ENCODE data around the gene ATP13A1.

Gene ATP13A1

DNA sequence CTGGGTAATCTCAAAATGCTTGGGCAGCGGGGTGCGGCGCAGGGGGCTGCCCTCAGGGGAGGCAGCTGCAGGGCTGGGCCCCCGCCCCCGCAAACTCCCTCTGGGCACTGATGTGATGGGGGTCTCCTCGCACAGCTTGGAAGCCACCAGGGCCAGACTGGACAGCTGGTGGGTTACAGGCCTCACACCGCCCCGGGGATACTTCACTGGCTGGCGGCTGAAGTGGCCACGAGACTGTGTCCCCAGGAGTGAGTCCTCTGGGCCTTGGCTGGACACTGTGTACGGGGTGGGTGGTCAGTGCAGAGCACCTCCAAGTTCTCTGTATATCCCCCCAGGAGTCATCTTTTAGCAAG, 33.4 kb downstream of the ATP13A1 start:
- WGBS = 93% methylated on average over 11 of the region's 11 CpGs
- peaks cover 34% of the 10 kb centered on the region for H3K36me3 ChIP-seq (ENCODE audit: insufficient read depth, low read length)
- no peak overlapping the region for H3K9ac ChIP-seq (ENCODE audit: low read depth, low read length)

GRCh38 chr19:19628501-19629134, 34.9 kb downstream of the ATP13A1 start:
- peak overlapping the region; percentile 89 for H3K27ac ChIP-seq (ENCODE audit: low read depth, low read length)
- peak overlapping the region; percentile 68 for H3K4me3 ChIP-seq (ENCODE audit: low read length)
- H3K4me1 ChIP-seq (ENCODE audit: insufficient read depth, low read length) = peaks cover 3% of the 10 kb centered on the region; the same call in 1 of the 2 replicates
- H3K36me3 ChIP-seq (ENCODE audit: insufficient read depth, low read length) = peaks cover 35% of the 10 kb centered on the region
- H3K9me3 ChIP-seq (ENCODE audit: insufficient read depth, low read depth, low read length) = no peaks in the 10 kb centered on the region
- WGBS = 6% methylated on average over 51 of the region's 51 CpGs
- no peaks in the 10 kb centered on the region for H3K27me3 ChIP-seq (ENCODE audit: insufficient read depth, low read length)
- peak overlapping the region; percentile 81 for H3K9ac ChIP-seq (ENCODE audit: low read depth, low read length)

More for the DNA sequence above, 33.4 kb downstream of the ATP13A1 start:
- no peak overlapping the region for H3K27ac ChIP-seq (ENCODE audit: low read depth, low read length)
- no peaks in the 10 kb centered on the region for H3K9me3 ChIP-seq (ENCODE audit: insufficient read depth, low read depth, low read length)
- no peaks in the 10 kb centered on the region for H3K27me3 ChIP-seq (ENCODE audit: insufficient read depth, low read length)
- H3K4me3 ChIP-seq (ENCODE audit: low read length) = no peak overlapping the region
- peaks cover 3% of the 10 kb centered on the region; the same call in 1 of the 2 replicates for H3K4me1 ChIP-seq (ENCODE audit: insufficient read depth, low read length)

GRCh38 chr19:19627621-19628500, 35.6 kb downstream of the ATP13A1 start, which contains the start of gene LPAR2:
Gene LPAR2 (minus strand): TSS chr19:19628220. CDS start chr19:19627275, 945 bp downstream.
- no peaks in the 10 kb centered on the region for H3K27me3 ChIP-seq (ENCODE audit: insufficient read depth, low read length)
- H3K36me3 ChIP-seq (ENCODE audit: insufficient read depth, low read length) = peaks cover 36% of the 10 kb centered on the region
- peaks cover 3% of the 10 kb centered on the region; the same call in 1 of the 2 replicates for H3K4me1 ChIP-seq (ENCODE audit: insufficient read depth, low read length)
- H3K9me3 ChIP-seq (ENCODE audit: insufficient read depth, low read depth, low read length) = no peaks in the 10 kb centered on the region
- H3K27ac ChIP-seq (ENCODE audit: low read depth, low read length) = peak within 1 kb of the TSS; percentile 89
- WGBS = 1% methylated on average over 85 of the region's 87 CpGs
- peak within 1 kb of the TSS; percentile 68 for H3K4me3 ChIP-seq (ENCODE audit: low read length)
- H3K9ac ChIP-seq (ENCODE audit: low read depth, low read length) = peak within 1 kb of the TSS; percentile 81

DNA sequence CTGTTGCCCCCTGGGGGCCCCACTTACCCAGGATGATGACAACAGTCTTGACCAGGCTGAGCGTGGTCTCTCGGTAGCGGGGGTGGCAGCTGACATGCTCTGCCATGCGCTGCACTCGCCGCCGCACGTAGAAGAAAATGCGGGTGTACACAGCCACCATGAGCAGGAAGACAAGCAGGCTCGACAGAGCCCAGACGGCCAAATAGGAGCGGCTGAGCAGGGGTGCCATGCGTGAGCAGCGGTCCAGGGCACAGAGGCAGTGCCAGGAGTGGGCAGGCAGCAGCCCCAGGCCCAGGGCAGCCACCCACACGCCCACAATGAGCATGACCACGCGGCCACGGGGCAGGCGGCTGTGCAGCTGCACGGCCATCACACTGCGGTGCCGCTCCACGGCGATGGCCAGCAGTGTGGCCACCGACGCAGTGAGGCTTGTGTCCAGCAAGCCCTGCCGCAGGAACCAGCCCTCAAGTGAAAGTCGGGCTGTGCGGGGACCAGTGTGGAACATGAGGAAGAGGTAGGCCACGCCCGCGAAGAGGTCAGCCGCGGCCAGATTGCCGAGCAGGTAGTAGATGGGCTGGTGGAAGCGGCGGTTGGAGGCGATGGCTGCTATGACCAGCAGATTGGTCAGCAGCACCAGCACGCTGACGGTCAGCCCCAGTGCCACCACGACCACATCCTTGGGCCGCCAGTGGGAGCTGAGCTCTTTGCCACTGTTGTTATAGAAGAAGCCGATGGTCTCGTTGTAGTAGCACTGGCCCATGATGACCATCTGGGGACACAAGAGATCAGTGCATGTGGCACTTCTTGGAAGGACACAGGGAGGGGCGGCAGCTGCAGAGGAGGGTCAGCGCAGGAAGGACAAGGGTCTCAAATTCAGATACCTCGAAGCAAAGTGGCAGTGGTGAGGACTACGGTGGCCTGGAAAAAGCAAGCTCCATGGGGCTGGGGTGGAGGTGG, 36.7 kb downstream of the ATP13A1 start:
- H3K36me3 ChIP-seq (ENCODE audit: insufficient read depth, low read length) = peaks cover 38% of the 10 kb centered on the region
- peak overlapping the region; percentile 81 for H3K9ac ChIP-seq (ENCODE audit: low read depth, low read length)
- no peaks in the 10 kb centered on the region for H3K9me3 ChIP-seq (ENCODE audit: insufficient read depth, low read depth, low read length)
- 93% methylated on average over 48 of the region's 48 CpGs for WGBS
- peak overlapping the region; percentile 68 for H3K4me3 ChIP-seq (ENCODE audit: low read length)
- H3K27me3 ChIP-seq (ENCODE audit: insufficient read depth, low read length) = no peaks in the 10 kb centered on the region
- H3K27ac ChIP-seq (ENCODE audit: low read depth, low read length) = no peak overlapping the region
- H3K4me1 ChIP-seq (ENCODE audit: insufficient read depth, low read length) = peaks cover 3% of the 10 kb centered on the region; the same call in 1 of the 2 replicates

DNA sequence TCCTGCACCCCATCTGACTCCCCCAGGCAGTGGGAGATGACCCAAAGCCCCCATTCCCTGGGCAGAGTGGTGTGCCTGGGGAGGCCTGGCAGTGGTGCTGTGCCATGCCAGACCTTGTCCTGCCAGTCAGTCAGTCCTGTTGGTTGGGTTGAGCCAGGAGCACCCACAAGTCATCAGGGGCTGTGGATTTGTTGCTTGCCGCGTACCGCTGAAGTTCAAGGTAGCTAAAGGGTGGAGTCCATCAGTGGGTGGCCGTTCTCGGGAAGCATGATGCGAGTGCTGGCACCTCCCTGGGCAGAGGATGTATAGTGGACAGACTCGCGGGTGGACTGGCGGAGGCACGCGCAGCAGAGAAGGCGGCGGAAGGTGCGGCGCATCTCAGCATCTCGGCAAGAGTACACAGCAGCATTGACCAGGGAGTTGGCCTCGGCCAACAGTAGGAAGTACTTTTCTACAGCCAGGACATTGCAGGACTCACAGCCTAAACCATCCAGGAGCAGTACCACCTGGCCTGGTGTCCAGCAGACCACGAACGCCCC, 39.4 kb downstream of the ATP13A1 start:
- no peak overlapping the region for H3K9ac ChIP-seq (ENCODE audit: low read depth, low read length)

GRCh38 chr19:19623383-19623782, 40.1 kb downstream of the ATP13A1 start:
- no peaks in the 10 kb centered on the region for H3K9me3 ChIP-seq (ENCODE audit: insufficient read depth, low read depth, low read length)
- H3K36me3 ChIP-seq (ENCODE audit: insufficient read depth, low read length) = peaks cover 41% of the 10 kb centered on the region
- no peak overlapping the region for H3K27ac ChIP-seq (ENCODE audit: low read depth, low read length)
- no peaks in the 10 kb centered on the region for H3K27me3 ChIP-seq (ENCODE audit: insufficient read depth, low read length)
- WGBS = 93% methylated on average over 5 of the region's 5 CpGs
- peaks cover 3% of the 10 kb centered on the region; the same call in 1 of the 2 replicates for H3K4me1 ChIP-seq (ENCODE audit: insufficient read depth, low read length)
- H3K9ac ChIP-seq (ENCODE audit: low read depth, low read length) = no peak overlapping the region
- H3K4me3 ChIP-seq (ENCODE audit: low read length) = no peak overlapping the region

More for the DNA sequence above, 39.4 kb downstream of the ATP13A1 start:
- Histone ChIP-seq H3K27me3 (ENCODE audit: insufficient read depth, low read length) (no peaks in the 10 kb centered on the region), H3K36me3 (ENCODE audit: insufficient read depth, low read length) (peaks cover 41% of the 10 kb centered on the region), H3K4me1 (ENCODE audit: insufficient read depth, low read length) (peaks cover 3% of the 10 kb centered on the region; the same call in 1 of the 2 replicates), H3K4me3 (ENCODE audit: low read length) (no peak overlapping the region), H3K27ac (ENCODE audit: low read depth, low read length) (no peak overlapping the region), H3K9me3 (ENCODE audit: insufficient read depth, low read depth, low read length) (no peaks in the 10 kb centered on the region)
- WGBS = 97% methylated on average over 19 of the region's 19 CpGs

DNA sequence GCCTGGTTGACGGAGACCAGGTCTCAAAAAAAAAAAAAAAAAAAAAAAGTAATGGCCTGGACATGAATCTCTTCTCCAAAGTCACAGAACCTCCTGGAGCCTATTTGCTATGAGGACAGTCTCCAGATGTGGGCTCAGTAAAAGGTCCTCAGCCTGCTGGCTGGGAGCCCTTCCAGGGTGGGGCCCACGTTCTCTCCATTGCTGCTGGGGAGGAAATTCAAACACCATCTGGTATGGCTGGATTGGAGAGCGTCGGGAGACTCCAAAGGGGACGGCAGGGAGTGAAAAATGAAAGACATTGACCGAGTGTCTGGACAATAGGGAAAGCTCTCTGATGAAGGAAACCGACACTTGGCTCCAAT, 43.6 kb downstream of the ATP13A1 start:
- 84% methylated on average over 7 of the region's 7 CpGs for WGBS
- Histone ChIP-seq H3K4me1 (ENCODE audit: insufficient read depth, low read length) (no peaks in the 10 kb centered on the region), H3K36me3 (ENCODE audit: insufficient read depth, low read length) (peaks cover 28% of the 10 kb centered on the region), H3K27ac (ENCODE audit: low read depth, low read length) (no peak overlapping the region), H3K9me3 (ENCODE audit: insufficient read depth, low read depth, low read length) (no peaks in the 10 kb centered on the region), H3K4me3 (ENCODE audit: low read length) (no peak overlapping the region), H3K27me3 (ENCODE audit: insufficient read depth, low read length) (peaks cover 9% of the 10 kb centered on the region), H3K9ac (ENCODE audit: low read depth, low read length) (no peak overlapping the region)

- WGBS = 88% methylated on average over 21 of the region's 21 CpGs
- Histone ChIP-seq H3K4me1 (ENCODE audit: insufficient read depth, low read length) (no peaks in the 10 kb centered on the region), H3K9me3 (ENCODE audit: insufficient read depth, low read depth, low read length) (no peaks in the 10 kb centered on the region), H3K4me3 (ENCODE audit: low read length) (peak overlapping the region; percentile 60), H3K9ac (ENCODE audit: low read depth, low read length) (no peak overlapping the region), H3K27me3 (ENCODE audit: insufficient read depth, low read length) (peaks cover 9% of the 10 kb centered on the region), H3K36me3 (ENCODE audit: insufficient read depth, low read length) (peaks cover 24% of the 10 kb centered on the region), H3K27ac (ENCODE audit: low read depth, low read length) (no peak overlapping the region)
Measured at GRCh38 chr19:19619181-19619848, 44.2 kb downstream of the ATP13A1 start.

DNA sequence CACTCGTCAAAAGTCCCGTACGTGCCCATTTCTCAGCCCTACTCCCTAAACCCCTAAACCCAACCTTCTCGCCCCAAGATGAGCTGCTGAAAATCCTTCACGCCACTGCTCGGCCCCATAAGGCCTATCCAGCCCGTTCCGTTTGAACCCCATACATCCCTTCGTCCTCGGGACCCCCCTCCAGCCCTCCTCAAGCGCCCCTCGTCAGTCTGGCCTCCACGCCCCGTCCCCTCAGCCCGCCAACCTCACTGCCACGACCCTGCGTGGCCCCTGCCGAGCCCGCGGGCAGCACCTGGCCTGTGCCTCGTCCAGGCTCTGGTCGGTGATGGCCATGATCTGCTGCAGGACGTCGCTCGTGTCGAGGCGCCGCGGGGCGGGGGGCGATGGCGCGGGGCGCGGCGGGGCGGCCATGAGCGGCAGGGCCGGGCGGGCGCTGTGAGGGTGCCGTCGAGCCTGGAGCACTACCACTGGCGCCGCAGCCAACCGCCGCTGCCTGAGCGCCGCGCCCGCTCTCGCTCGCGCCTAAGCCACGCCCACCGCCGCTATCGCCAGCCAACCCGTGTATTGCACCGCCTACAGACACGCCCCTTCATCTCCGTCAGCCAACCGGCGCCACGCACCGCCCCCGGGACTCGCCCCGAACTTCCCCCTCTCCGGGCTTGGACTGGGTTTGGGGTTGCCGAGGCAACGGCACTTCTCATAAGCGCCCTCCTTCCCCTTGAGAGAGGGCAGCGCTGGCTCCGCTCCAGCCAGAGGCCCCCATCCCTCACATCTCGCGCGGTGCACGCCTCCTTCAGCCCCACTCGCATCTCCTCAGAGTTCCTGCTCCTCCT, 45.0 kb downstream of the ATP13A1 start, which contains the start of gene PBX4:
Gene PBX4, minus strand, starts transcription at position 469 of the 833 bp plus-strand sequence. Its CDS starts 58 bp downstream, at position 411.
- no peak within 1 kb of the TSS for H3K27ac ChIP-seq (ENCODE audit: low read depth, low read length)
- H3K9me3 ChIP-seq (ENCODE audit: insufficient read depth, low read depth, low read length) = no peaks in the 10 kb centered on the region
- peak within 1 kb of the TSS; percentile 53 for H3K9ac ChIP-seq (ENCODE audit: low read depth, low read length)
- WGBS = 5% methylated on average over 80 of the region's 80 CpGs
- H3K36me3 ChIP-seq (ENCODE audit: insufficient read depth, low read length) = peaks cover 15% of the 10 kb centered on the region
- H3K27me3 ChIP-seq (ENCODE audit: insufficient read depth, low read length) = peaks cover 9% of the 10 kb centered on the region
- H3K4me1 ChIP-seq (ENCODE audit: insufficient read depth, low read length) = no peaks in the 10 kb centered on the region
- peak within 1 kb of the TSS; percentile 60 for H3K4me3 ChIP-seq (ENCODE audit: low read length)

All from HUES64 (cell line).